ENCODE data around the gene CCDC9.

CCDC9 gene

DNA sequence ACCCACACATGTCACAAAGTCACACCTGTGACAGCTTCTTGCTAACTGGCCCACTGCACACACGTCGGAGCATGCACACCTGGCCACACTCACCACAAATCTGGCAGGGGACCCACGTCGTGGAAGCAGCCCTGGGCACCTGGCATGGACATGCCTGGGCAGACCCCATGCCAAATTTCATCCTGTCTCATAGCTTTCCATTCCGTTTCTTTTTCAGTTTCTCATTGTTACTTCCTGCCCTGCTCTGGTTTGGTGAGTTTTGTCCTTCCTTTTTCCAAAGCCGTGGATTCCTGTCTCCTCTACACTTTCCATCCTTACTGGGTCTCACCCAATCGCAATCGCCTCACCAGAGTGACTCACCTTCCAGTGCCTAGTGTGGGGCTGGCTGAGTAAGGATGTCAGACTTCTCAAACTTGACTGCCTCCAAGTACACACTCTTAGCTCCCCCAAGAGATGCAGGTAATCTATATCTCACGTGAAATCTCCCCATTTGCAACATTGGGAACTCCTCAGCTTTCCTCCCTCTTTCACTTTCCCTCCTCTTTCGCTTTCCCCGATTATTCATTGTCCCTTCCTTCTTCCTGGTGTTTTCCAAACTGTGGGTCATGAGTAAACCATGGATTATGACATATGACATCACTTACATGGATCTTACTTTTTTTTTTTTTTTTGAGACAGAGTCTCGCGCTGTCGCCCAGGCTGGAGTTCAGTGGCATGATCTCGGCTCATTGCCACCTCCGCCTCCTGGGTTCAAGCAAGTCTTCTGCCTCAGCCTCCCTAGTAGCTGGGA lies 23.7 kb upstream of the CCDC9 start:
- H3K4me3 ChIP-seq (ENCODE audit: low read depth, low read length) = peak overlapping the region; percentile 16
- TF ChIP-seq, protein P1, sequence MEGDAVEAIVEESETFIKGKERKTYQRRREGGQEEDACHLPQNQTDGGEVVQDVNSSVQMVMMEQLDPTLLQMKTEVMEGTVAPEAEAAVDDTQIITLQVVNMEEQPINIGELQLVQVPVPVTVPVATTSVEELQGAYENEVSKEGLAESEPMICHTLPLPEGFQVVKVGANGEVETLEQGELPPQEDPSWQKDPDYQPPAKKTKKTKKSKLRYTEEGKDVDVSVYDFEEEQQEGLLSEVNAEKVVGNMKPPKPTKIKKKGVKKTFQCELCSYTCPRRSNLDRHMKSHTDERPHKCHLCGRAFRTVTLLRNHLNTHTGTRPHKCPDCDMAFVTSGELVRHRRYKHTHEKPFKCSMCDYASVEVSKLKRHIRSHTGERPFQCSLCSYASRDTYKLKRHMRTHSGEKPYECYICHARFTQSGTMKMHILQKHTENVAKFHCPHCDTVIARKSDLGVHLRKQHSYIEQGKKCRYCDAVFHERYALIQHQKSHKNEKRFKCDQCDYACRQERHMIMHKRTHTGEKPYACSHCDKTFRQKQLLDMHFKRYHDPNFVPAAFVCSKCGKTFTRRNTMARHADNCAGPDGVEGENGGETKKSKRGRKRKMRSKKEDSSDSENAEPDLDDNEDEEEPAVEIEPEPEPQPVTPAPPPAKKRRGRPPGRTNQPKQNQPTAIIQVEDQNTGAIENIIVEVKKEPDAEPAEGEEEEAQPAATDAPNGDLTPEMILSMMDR (IDR thresholded peaks at IDR 0.05; ENCODE audit: low read depth, low read length) = no peak
- in situ Hi-C loops (cut with HindIII; ENCODE audit: low sequenced_read_pairs) = no loop called here
- peak; percentile 51 for DNase-seq (ENCODE audit: low read depth, low spot score)

DNA sequence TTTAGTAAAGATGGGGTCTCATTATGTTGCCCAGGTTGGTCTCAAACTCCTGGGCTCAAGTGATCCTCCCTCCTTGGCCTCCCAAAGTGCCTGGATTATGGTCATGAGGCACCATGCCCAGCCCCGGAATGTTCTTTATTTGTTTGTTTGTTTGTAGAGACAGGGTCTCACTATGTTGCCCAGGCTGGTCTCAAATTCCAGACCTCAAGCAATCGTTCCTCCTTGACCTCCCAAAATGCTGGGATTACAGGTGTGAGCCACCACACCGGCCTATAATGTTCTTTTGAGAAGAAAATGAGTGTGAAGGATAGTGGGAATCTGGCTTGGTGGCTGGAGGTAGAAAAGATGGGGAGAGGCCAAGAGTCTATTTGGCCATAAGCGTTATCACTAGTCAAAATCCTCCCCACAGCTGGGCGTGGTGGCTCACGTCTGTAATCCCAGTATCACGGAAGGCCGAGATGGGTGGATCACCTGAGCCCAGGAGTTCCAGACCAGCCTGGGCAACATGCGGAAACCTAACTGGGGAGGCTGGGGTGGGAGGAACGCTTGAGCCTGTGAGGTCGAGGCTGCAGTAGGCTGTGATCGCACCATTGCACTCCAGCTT lies 20.2 kb upstream of the CCDC9 start:
- no peak overlapping the region for H3K4me3 ChIP-seq (ENCODE audit: low read depth, low read length)
- TF ChIP-seq, protein P1 (IDR thresholded peaks at IDR 0.05; ENCODE audit: low read depth, low read length) = no peak
- in situ Hi-C loops (cut with HindIII; ENCODE audit: low sequenced_read_pairs) = no loop called here
- no peak for DNase-seq (ENCODE audit: low read depth, low spot score)

DNA sequence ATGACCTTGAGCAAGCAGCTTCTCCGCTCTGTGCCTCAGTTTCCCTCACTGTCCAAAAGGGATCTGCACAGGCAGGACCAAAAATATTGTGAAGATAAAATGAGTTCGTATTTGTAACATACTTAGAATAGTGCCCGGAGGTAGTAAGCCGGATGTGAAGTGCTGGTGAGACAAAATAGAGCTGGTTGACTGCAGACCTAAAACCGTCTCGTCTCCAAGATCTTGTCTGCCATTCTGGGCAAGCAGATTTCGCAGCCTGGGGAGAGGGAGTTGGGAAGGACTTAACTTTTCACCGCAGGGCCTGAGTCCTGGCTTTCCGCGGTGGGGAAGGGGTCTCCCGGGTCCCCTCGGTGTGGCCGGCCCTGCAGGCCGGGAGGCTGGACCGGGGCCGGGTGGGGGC lies 17.2 kb upstream of the CCDC9 start:
- DNase-seq (ENCODE audit: low read depth, low spot score) = no peak
- in situ Hi-C loops (cut with HindIII; ENCODE audit: low sequenced_read_pairs) = no loop called here
- TF ChIP-seq, protein P1 (IDR thresholded peaks at IDR 0.05; ENCODE audit: low read depth, low read length) = no peak
- peak overlapping the region; percentile 28 for H3K4me3 ChIP-seq (ENCODE audit: low read depth, low read length)

DNA sequence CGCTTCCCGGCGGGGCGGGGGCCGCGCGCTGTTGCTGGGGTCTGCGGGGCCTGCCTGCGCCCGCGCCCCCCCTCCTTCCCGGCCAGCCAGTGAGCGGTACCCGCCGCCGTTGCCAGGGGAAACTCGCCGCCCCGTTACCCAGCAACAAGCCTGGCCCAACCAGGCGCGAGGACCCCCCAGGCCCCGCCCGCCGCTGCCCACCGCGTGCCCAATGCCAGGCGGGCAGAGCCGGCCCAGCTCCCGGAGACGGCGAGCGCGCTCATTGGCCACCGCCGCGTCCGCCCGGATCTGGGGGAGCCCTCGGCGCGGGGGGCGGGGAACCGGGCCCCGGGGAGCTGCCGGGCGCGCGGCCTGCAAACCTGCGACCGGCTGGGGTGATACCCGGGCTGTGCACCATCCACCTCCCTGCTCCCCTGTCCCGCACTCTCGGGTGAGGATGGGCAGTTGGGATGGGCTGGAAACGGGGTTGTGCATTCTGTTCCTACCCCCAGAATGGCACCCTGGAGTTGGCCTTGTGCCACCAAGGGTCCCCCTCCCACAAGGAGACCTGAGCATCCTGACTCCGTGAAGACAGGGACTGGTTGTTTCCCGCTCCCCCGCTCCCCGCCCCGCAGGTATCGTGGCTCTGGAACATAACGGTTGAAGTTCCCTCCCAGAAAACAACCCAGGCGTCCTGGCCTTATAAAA lies 16.6 kb upstream of the CCDC9 start:
- in situ Hi-C loops (cut with HindIII; ENCODE audit: low sequenced_read_pairs) = no loop called here
- peak overlapping the region; percentile 28 for H3K4me3 ChIP-seq (ENCODE audit: low read depth, low read length)
- peak; percentile 46 for DNase-seq (ENCODE audit: low read depth, low spot score)
- TF ChIP-seq, protein P1 (IDR thresholded peaks at IDR 0.05; ENCODE audit: low read depth, low read length) = no peak

DNA sequence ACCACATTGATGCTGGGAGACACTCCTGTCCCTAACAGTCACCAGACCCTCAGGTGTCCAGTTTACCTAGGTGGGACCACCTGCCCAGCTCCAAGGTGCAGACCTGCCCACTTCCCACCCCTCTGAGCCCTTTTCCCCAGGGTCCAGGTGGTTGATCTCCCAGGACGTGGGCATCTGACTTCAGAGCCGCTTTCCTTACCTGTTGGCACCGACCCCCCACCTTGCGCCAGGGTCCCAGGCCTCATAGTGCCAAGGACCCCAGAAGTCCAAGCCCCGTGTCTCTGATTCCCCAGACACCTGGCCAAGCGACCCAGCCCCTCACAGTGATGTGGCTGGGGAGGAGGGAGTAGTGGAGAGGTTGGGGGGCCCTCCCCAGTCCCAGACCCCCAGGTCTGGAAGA lies 15.8 kb upstream of the CCDC9 start:
- no peak for DNase-seq (ENCODE audit: low read depth, low spot score)
- TF ChIP-seq, protein P1 (IDR thresholded peaks at IDR 0.05; ENCODE audit: low read depth, low read length) = no peak
- in situ Hi-C loops (cut with HindIII; ENCODE audit: low sequenced_read_pairs) = no loop called here
- H3K4me3 ChIP-seq (ENCODE audit: low read depth, low read length) = no peak overlapping the region

DNA sequence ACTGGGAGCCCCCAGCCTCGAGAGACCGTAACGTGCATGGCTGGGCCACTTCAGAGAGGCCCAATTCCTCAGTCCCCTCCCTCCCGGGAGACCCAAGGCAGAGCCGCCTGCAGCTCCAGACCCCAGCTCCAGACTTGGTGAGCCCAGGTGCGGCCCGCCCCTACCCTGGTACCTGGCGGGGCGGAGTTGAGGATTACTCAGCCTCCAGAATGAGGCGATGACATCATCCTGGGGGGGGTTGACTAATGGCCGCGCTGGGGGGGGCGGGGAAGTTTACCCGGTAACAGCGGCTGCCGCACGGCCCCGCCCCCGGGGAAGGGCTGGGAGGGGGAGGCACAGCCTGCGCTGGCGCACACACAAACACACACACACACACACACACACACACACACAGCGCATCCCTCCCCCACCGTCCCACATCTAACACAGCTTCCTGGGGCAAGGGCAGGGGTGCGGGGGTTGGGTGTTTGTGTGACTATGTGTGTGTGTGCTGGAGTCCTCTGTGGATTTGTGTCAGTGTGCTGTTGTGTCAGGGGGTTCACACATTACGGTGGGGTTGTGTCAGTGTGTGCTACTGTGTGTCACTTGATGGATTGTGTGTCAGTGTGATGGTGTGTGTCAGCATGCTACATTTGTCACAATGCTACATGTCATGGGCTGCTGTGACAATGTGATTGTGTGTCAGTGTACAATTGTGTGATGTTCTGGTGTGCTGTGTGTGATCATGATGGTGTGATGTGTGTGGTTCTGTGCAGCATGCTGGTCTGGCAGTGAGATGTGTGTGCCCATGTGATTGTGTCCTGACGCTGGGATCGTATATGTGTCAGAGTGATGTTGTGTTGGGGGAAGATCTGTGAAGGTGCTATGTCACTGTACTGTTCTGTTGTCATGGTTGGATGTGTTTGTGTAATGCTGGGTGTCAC lies 15.1 kb upstream of the CCDC9 start:
- in situ Hi-C loops (cut with HindIII; ENCODE audit: low sequenced_read_pairs) = no loop called here
- TF ChIP-seq, protein P1 (IDR thresholded peaks at IDR 0.05; ENCODE audit: low read depth, low read length) = no peak
- H3K4me3 ChIP-seq (ENCODE audit: low read depth, low read length) = no peak overlapping the region
- DNase-seq (ENCODE audit: low read depth, low spot score) = peak; percentile 81

Data from astrocyte of the spinal cord (primary cell).